Breast epithelium (tissue), 4 donors: ENCODE results near the gene DERL3. TPM values are rescaled to one million over a fixed set of nuclear protein-coding genes. Genes with fewer than 3 reads are reported as not detected.

Experiments used
- DNase-seq, 2 donors: peaks; one replicate each; pipeline ENCODE4 v3.0.0-alpha.2; 2019; ENCODE audit warnings: low spot score in 2 of 2
- H3K27ac ChIP-seq, 2 donors: fragments of 200-600 bp; sonication (generic) in 1 of 2; one replicate each; pipeline ENCODE4 v1.5.1; 2016 to 2019; ENCODE audit warnings: mild to moderate bottlenecking in 1 of 2
- H3K27me3 ChIP-seq, 2 donors: fragments of 200-600 bp; sonication (generic) in 1 of 2; one replicate each; pipeline versions ENCODE4 v1.5.1 to v1.6.0; 2017 to 2019; ENCODE audit warnings: control low read depth in 1 of 2, mild to moderate bottlenecking in 1 of 2
- H3K36me3 ChIP-seq: fragments of 200-600 bp; one replicate; pipeline ENCODE4 v1.5.1; 2019
- H3K4me1 ChIP-seq, 2 donors: fragments of 200-600 bp; sonication (generic); one replicate each; pipeline ENCODE4 v1.5.1; 2016 to 2019; ENCODE audit warnings: control low read depth in 1 of 2
- H3K4me3 ChIP-seq, 3 donors: fragments of 200-600 bp; sonication (generic); 1 replicate in 2 of 3; 2 replicates in 1 of 3; pipeline ENCODE4 v1.5.1; 2016 to 2019; ENCODE audit warnings: mild to moderate bottlenecking in 3 of 3, moderate library complexity in 2 of 3
- H3K9me3 ChIP-seq, 2 donors: fragments of 200-600 bp; sonication (generic) in 1 of 2; one replicate each; pipeline ENCODE4 v1.5.1; 2016 to 2019; ENCODE audit warnings: control low read depth in 1 of 2
- POLR2A ChIP-seq: fragments of 450-650 bp; IDR thresholded peaks from one replicate; pipeline ENCODE4 v1.6.1; 2016; ENCODE audit warnings: antibody characterized with exemption, mild to moderate bottlenecking, moderate library complexity
- POLR2AphosphoS5 ChIP-seq, 3 donors: sonication (generic); formaldehyde crosslinking; IDR thresholded peaks; one replicate each; pipeline ENCODE4 v1.6.1; 2017; ENCODE audit warnings: antibody characterized with exemption in 3 of 3
- intact Hi-C: fragments of 100-400 bp; cut with DNase I; formaldehyde crosslinking; loops from one replicate; pipeline ENCODE4 v1.15.1; 2023; ENCODE audit warnings: low total_unique reads
- total RNA-seq, 3 donors: library from RNA; depleted of rRNA; stranded (reverse); fragments of >200 nt; gene quantifications; one replicate each; pipeline ENCODE4 v1.1.0, GENCODE V29; 2016
- TF ChIP-seq, protein P1 (sequence below), 3 donors: fragments of 450-650 bp; IDR thresholded peaks; one replicate each; pipeline ENCODE4 v1.5.1; 2016 to 2017; ENCODE audit warnings: antibody characterized with exemption in 3 of 3, mild to moderate bottlenecking in 3 of 3, moderate library complexity in 3 of 3

DERL3 gene
- total RNA-seq, 3 donors from 2014 or later = 0.48 to 6.6 (median 2.8) TPM

DNA sequence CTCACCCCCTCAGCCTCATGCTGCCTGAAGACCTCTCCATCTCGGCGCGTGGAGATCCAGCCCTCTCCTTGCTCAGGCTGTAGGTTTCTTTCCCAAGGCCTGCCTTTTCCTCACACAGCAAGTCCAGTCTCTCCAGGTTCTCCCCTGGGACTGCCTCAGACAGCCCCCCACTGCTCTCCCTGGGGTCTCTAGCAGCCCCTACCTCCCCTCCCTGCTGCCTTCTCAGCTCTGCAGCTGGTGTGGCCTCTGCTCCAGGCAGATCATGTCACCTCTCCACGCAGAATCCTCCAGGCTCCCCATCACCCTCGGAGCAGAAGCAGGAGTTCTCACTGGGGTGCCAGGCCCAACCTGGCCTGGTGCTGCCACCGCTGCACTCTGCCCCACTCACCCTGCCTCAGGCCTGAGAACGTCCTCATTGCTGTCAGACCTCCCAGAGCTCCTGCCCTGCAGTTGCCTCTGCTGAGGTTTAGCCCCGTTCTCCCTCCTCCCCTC is 36.9 kb downstream of the DERL3 start:
- DNase-seq = no peak
- H3K27me3 ChIP-seq = no peaks in the 10 kb centered on the region
- no peak overlapping the region for H3K4me3 ChIP-seq
- intact Hi-C loops = no loop called here
- H3K9me3 ChIP-seq = no peaks in the 10 kb centered on the region
- no peak overlapping the region for H3K27ac ChIP-seq
- H3K4me1 ChIP-seq = no peaks in the 10 kb centered on the region
- peaks cover 10% of the 10 kb centered on the region for H3K36me3 ChIP-seq
- TF ChIP-seq, protein P1, sequence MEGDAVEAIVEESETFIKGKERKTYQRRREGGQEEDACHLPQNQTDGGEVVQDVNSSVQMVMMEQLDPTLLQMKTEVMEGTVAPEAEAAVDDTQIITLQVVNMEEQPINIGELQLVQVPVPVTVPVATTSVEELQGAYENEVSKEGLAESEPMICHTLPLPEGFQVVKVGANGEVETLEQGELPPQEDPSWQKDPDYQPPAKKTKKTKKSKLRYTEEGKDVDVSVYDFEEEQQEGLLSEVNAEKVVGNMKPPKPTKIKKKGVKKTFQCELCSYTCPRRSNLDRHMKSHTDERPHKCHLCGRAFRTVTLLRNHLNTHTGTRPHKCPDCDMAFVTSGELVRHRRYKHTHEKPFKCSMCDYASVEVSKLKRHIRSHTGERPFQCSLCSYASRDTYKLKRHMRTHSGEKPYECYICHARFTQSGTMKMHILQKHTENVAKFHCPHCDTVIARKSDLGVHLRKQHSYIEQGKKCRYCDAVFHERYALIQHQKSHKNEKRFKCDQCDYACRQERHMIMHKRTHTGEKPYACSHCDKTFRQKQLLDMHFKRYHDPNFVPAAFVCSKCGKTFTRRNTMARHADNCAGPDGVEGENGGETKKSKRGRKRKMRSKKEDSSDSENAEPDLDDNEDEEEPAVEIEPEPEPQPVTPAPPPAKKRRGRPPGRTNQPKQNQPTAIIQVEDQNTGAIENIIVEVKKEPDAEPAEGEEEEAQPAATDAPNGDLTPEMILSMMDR (IDR thresholded peaks at IDR 0.05) = no peak
- no peak for TF ChIP-seq POLR2AphosphoS5 (IDR thresholded peaks at IDR 0.05)
- no peak for TF ChIP-seq POLR2A

DNA sequence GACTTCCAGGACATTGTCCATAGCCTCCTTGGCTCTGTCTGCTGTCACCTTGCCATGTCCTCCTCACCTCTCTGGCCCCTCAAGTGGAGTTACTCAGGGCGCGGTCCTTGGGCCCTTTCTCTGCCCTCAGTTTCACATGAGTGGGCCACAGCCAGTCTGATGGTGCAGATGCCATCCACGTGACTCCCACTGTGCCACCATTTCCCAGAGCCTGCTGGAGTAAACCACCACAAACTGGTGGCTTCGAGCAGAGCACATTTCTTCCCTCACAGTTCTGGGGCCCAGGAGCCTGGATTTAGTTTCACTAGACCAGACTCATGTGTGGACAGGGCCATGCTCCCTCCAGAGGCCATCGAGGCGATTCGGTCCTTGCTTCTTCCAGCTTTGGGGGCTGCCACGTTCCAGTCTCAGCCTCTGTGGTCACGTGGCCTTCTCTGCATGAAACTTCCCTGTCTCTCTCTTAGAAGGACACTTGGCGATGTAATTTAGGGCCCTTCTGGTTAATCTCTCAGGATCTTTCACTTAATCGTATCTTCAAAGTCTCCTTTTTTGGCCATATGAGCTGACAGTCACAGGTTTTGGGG is 37.5 kb downstream of the DERL3 start:
- no peak overlapping the region for H3K27ac ChIP-seq

DNA sequence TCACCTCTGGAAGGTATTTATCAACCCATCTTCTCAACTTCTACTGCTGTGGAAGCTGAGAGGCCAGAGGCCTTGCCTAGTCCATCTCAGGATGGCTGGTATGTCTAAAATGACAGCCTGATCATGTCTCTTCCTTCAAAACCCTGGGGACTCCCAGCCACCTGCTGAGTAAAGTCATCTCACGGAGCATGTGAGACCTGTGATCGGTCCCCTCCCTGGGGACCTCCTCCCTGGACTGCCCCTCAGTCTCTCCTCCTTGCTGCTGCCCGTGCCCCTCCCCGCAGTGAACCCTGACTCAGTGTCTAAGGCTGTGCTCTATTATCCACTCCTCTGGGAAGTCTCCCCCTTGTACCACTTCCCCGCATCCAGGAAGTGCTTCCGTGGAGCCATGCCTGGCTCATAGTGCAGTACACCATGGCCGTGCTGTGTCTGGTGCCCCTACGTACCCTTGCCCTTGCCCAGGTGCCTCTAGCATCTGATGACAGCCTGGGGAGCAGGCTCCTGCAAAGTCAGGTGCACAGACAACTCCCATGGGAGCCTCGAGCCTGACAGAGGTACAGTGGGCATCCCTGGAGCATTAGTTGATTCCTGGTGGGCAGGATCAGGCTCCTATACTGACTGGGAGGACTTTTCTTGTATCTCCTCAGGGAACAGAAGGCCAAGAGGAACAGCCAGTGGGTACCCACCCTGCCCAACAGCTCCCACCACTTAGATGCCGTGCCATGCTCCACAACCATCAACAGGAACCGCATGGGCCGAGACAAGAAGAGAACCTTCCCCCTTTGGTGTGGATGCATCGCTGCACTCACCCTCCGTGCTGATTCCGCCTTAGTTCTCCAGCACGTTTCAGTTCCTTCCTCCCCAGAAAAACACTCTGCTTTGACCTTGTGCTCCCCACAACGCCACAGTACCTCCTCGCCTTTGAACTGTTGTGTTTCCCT is 38.2 kb downstream of the DERL3 start:
- Histone ChIP-seq H3K4me1 (no peaks in the 10 kb centered on the region), H3K36me3 (peaks cover 10% of the 10 kb centered on the region), H3K27me3 (no peaks in the 10 kb centered on the region), H3K27ac (no peak overlapping the region), H3K9me3 (no peaks in the 10 kb centered on the region), H3K4me3 (no peak overlapping the region)
- DNase-seq = no peak
- intact Hi-C loops = no loop called here
- TF ChIP-seq POLR2A (no peak), POLR2AphosphoS5 (IDR thresholded peaks at IDR 0.05) (no peak)
- TF ChIP-seq, protein P1 (IDR thresholded peaks at IDR 0.05) = no peak

More for the DNA sequence above, 37.5 kb downstream of the DERL3 start:
- no peaks in the 10 kb centered on the region for H3K4me1 ChIP-seq
- H3K27me3 ChIP-seq = no peaks in the 10 kb centered on the region
- DNase-seq = no peak
- intact Hi-C loops = no loop called here
- no peaks in the 10 kb centered on the region for H3K9me3 ChIP-seq
- H3K36me3 ChIP-seq = peaks cover 10% of the 10 kb centered on the region
- no peak overlapping the region for H3K4me3 ChIP-seq
- TF ChIP-seq, protein P1 (IDR thresholded peaks at IDR 0.05) = no peak
- no peak for TF ChIP-seq POLR2A
- no peak for TF ChIP-seq POLR2AphosphoS5 (IDR thresholded peaks at IDR 0.05)

DNA sequence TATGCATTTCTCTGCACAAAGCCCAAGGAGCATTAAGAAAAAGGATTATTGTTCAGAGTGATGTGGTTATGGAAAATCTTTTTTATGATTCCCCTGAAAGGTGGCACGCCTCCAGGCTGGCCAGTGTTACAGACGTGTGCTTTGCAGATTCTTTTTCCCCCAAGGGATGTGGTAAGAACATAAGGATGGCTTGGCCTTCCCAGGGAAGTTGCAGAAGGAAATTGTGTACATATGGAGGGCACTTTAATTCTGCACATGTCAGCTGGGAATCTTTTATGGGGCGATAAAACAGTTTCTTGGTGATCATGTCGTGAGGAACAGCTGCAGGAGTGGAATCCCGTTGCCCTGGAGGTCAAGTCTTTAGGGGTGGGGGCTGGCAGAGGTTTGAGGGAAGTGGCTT is 42.3 kb downstream of the DERL3 start:
- no peak overlapping the region for H3K4me3 ChIP-seq
- no peaks in the 10 kb centered on the region for H3K4me1 ChIP-seq
- no peaks in the 10 kb centered on the region for H3K9me3 ChIP-seq
- H3K36me3 ChIP-seq = peaks cover 3% of the 10 kb centered on the region
- H3K27ac ChIP-seq = no peak overlapping the region
- intact Hi-C loops = no loop called here
- TF ChIP-seq POLR2AphosphoS5 (IDR thresholded peaks at IDR 0.05) (no peak), POLR2A (no peak)
- TF ChIP-seq, protein P1 (IDR thresholded peaks at IDR 0.05) = no peak
- no peaks in the 10 kb centered on the region for H3K27me3 ChIP-seq
- DNase-seq = no peak

DNA sequence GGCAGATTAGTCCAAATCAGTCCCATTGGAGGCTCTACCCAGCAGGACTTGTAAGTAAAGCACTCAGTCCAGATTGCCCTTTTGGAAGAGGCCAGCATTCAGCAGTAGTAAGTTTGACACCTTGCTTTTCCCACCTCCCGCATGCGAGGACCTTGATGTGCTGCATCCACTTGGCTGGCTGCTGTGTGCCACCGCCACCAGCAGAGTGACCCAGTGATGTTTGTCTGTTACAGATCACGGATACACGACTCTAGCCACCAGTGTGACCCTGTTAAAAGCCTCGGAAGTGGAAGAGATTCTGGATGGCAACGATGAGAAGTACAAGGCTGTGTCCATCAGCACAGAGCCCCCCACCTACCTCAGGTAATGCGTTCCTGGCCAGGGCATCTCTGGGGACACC is 45.5 kb downstream of the DERL3 start:
- H3K9me3 ChIP-seq = no peaks in the 10 kb centered on the region
- H3K27ac ChIP-seq = no peak overlapping the region
- H3K4me3 ChIP-seq = no peak overlapping the region
- no peaks in the 10 kb centered on the region for H3K4me1 ChIP-seq
- H3K36me3 ChIP-seq = no peaks in the 10 kb centered on the region
- intact Hi-C loops = no loop called here
- TF ChIP-seq, protein P1 (IDR thresholded peaks at IDR 0.05) = no peak
- TF ChIP-seq POLR2AphosphoS5 (IDR thresholded peaks at IDR 0.05) (no peak), POLR2A (no peak)
- no peak for DNase-seq
- H3K27me3 ChIP-seq = no peaks in the 10 kb centered on the region
